Natural killer cell (primary cell): ENCODE data around the gene TUBG2. TPM values are rescaled to one million over a fixed set of nuclear protein-coding genes. Genes with fewer than 3 reads are reported as not detected.
"Not testable (repeated sequence)": the region's sequence is repeated elsewhere in the genome, so short reads cannot be mapped to it uniquely, and the experiment has no call there.

Experiments
- ATAC-seq, 3 donors: fragments of 150-1000 bp in 2 of 3; fragments of 200-7000 bp in 1 of 3; cut with Tn5 transposase; 1 replicate in 1 of 3; 2 replicates in 2 of 3; pipeline ENCODE4 v1.10.0; 2021; ENCODE audit warnings: mild to moderate bottlenecking in 2 of 3, moderate library complexity in 2 of 3
- DNase-seq, 2 donors: peaks; one replicate each; pipeline versions ENCODE4 v3.0.0 to v3.0.0-alpha.2; 2013 to 2021; ENCODE audit warnings: mixed read lengths in 1 of 2
- H3K27ac ChIP-seq: one replicate; pipeline ENCODE4 v1.5.1; 2013; ENCODE audit warnings: mild to moderate bottlenecking, low read length
- H3K27me3 ChIP-seq: one replicate; pipeline ENCODE4 v1.6.1; 2013; ENCODE audit warnings: low read length; ENCODE audit not compliant: control insufficient read depth, insufficient read depth
- H3K36me3 ChIP-seq: one replicate; pipeline ENCODE4 v1.6.1; 2013; ENCODE audit warnings: low read length; ENCODE audit not compliant: control insufficient read depth, insufficient read depth
- H3K4me1 ChIP-seq: one replicate; pipeline ENCODE4 v1.6.1; 2013; ENCODE audit warnings: low read length; ENCODE audit not compliant: control insufficient read depth, insufficient read depth
- H3K4me3 ChIP-seq: one replicate; pipeline ENCODE4 v1.5.1; 2013; ENCODE audit warnings: low read length
- H3K9me3 ChIP-seq: one replicate; pipeline ENCODE4 v1.6.1; 2013; ENCODE audit warnings: low read length; ENCODE audit not compliant: control insufficient read depth, insufficient read depth
- H3K27ac Mint-ChIP-seq, 2 donors: one replicate each; pipeline ENCODE4 v1.8.0; 2022; ENCODE audit warnings: mild to moderate bottlenecking in 2 of 2, mixed read lengths in 2 of 2, moderate library complexity in 1 of 2
- H3K27me3 Mint-ChIP-seq, 2 donors: one replicate each; pipeline ENCODE4 v1.8.0; 2022; ENCODE audit warnings: low read depth in 2 of 2, mixed read lengths in 2 of 2
- H3K36me3 Mint-ChIP-seq: one replicate; pipeline ENCODE4 v1.8.0; 2022; ENCODE audit warnings: mixed read lengths
- H3K4me1 Mint-ChIP-seq, 2 donors: one replicate each; pipeline ENCODE4 v1.8.0; 2022; ENCODE audit warnings: mixed read lengths in 2 of 2
- H3K4me3 Mint-ChIP-seq: one replicate; pipeline ENCODE4 v1.8.0; 2022; ENCODE audit warnings: mild to moderate bottlenecking, moderate library complexity, mixed read lengths
- H3K9me3 Mint-ChIP-seq, 2 donors: one replicate each; pipeline ENCODE4 v1.8.0; 2022; ENCODE audit warnings: mixed read lengths in 2 of 2
- WGBS: methylation state at CpG from one replicate; pipeline ENCODE4 v1.1.7; 2013; ENCODE audit warnings: missing lambda C conversion rate; ENCODE audit not compliant: insufficient coverage; 5-methylcytosine and 5-hydroxymethylcytosine counted together
- intact Hi-C: fragments of 100-400 bp; cut with micrococcal nuclease; formaldehyde crosslinking; loops from one replicate; pipeline ENCODE4 v1.14.2; 2022
- total RNA-seq, 4 donors: library from RNA; stranded (reverse); fragments of 120-200 nt in 1 of 4; gene quantifications; one replicate each; pipeline versions ENCODE4 v1.2.3 to v1.2.4, GENCODE V29; 2013 to 2022
- TF ChIP-seq, protein P1 (sequence below): fragments of 200-600 bp; IDR thresholded peaks from one replicate; pipeline ENCODE4 v1.8.0; 2022; ENCODE audit warnings: antibody characterized with exemption

Gene TUBG2
- total RNA-seq, 3 donors from 2014 or later (not counting 1 experiment from before 2014, with no cell fraction given): 7.8 to 14.2 (median 9.6) TPM

DNA sequence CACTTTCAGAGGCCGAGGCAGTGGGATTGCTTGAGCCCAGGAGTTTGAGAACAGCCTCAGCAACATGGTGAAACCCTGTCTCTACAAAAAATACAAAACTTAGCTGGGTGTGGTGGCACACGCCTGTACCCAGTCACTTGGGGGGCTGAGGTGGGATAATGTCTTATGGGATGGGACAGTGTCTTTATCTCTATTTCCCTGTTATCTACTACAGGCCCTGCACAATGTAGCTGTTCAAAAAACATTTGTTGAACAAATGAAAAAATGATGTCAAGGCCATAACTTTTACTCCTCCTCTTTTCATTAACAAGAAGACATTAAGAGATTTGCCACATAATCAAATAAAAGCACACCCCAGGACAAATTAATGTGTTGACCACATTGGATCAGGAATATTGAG lies 35.8 kb upstream of the TUBG2 start:
- Histone ChIP-seq H3K9me3 (no peaks in the 10 kb centered on the region), H3K4me1 (peaks cover 9% of the 10 kb centered on the region), H3K36me3 (no peaks in the 10 kb centered on the region), H3K27me3 (no peaks in the 10 kb centered on the region), H3K27ac (no peak overlapping the region), H3K4me3 (no peak overlapping the region)
- no peaks in the 10 kb centered on the region for H3K36me3 Mint-ChIP-seq
- intact Hi-C loops: no loop called here
- DNase-seq (no peak), ATAC-seq (no peak)
- peaks cover 7 to 8% of the 10 kb centered on the region in 2 donors for H3K4me1 Mint-ChIP-seq
- TF ChIP-seq, protein P1, sequence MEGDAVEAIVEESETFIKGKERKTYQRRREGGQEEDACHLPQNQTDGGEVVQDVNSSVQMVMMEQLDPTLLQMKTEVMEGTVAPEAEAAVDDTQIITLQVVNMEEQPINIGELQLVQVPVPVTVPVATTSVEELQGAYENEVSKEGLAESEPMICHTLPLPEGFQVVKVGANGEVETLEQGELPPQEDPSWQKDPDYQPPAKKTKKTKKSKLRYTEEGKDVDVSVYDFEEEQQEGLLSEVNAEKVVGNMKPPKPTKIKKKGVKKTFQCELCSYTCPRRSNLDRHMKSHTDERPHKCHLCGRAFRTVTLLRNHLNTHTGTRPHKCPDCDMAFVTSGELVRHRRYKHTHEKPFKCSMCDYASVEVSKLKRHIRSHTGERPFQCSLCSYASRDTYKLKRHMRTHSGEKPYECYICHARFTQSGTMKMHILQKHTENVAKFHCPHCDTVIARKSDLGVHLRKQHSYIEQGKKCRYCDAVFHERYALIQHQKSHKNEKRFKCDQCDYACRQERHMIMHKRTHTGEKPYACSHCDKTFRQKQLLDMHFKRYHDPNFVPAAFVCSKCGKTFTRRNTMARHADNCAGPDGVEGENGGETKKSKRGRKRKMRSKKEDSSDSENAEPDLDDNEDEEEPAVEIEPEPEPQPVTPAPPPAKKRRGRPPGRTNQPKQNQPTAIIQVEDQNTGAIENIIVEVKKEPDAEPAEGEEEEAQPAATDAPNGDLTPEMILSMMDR: no peak
- no peak overlapping the region for H3K27ac Mint-ChIP-seq
- H3K27me3 Mint-ChIP-seq: no peaks in the 10 kb centered on the region
- WGBS: 94% methylated on average over 1 of the region's 2 CpGs
- no peaks in the 10 kb centered on the region for H3K9me3 Mint-ChIP-seq
- no peak overlapping the region for H3K4me3 Mint-ChIP-seq

DNA sequence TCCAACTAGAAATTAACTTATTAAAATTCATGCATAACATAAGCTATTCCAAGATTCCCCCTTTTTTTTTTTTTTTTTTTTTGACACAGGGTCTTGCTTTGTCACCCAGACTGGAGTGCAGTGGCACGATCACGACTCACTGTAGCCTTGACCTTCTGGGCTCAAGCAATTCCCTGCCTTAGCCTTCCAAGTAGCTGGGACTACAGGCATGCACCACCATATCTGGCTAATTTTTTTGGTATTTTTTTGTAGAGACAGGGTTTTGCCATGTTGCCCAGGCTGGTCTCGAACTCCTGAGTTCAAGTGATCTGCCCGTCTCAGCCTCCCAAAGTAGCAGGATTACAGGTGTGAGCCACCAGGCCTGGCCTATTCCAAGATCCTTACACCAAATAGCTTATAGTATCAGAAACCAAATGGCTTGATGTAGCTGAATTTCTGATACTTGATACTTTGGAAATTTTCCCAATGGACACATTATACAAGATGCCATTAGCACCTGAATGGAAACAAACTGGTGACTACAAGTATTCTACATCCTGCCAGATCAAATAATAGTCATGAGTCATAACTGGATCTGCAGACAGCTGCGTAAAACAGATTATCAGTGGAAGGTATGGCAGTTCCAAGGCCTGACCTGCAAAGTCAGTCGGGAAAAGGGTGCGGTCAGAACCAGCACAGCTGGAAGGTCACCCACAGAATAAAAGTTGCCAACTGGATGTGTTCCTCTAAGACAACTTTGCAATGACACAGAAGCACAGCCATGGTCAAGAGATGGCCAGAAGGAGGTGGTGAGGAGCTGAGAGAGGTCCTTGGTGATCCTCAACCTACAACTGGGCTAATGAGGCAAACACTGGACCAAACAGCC lies 35.1 kb upstream of the TUBG2 start:
- Histone ChIP-seq H3K27me3 (no peaks in the 10 kb centered on the region), H3K4me1 (peaks cover 2% of the 10 kb centered on the region), H3K9me3 (no peaks in the 10 kb centered on the region), H3K36me3 (no peaks in the 10 kb centered on the region), H3K27ac (no peak overlapping the region), H3K4me3 (no peak overlapping the region)
- no peaks in the 10 kb centered on the region for H3K36me3 Mint-ChIP-seq
- 94% methylated on average over 7 of the region's 7 CpGs for WGBS
- DNase-seq: no peak
- H3K4me3 Mint-ChIP-seq: no peak overlapping the region
- TF ChIP-seq, protein P1: no peak
- ATAC-seq: no peak
- H3K27ac Mint-ChIP-seq: no peak overlapping the region
- H3K4me1 Mint-ChIP-seq: peaks cover under 1 to 1% of the 10 kb centered on the region in 2 donors
- no peaks in the 10 kb centered on the region for H3K9me3 Mint-ChIP-seq
- intact Hi-C loops: no loop called here
- H3K27me3 Mint-ChIP-seq: no peaks in the 10 kb centered on the region

- H3K27me3 Mint-ChIP-seq, ATAC-seq, H3K4me3 ChIP-seq, intact Hi-C loops, H3K27ac ChIP-seq, H3K9me3 Mint-ChIP-seq, H3K4me1 ChIP-seq, H3K36me3 ChIP-seq, DNase-seq, H3K27me3 ChIP-seq, H3K27ac Mint-ChIP-seq, H3K36me3 Mint-ChIP-seq, H3K4me3 Mint-ChIP-seq, H3K9me3 ChIP-seq, H3K4me1 Mint-ChIP-seq: not testable (repeated sequence)
- WGBS: 96% methylated on average over 4 of the region's 6 CpGs
Observed at GRCh38 chr17:42627032-42627764, 31.9 kb upstream of the TUBG2 start.

DNA sequence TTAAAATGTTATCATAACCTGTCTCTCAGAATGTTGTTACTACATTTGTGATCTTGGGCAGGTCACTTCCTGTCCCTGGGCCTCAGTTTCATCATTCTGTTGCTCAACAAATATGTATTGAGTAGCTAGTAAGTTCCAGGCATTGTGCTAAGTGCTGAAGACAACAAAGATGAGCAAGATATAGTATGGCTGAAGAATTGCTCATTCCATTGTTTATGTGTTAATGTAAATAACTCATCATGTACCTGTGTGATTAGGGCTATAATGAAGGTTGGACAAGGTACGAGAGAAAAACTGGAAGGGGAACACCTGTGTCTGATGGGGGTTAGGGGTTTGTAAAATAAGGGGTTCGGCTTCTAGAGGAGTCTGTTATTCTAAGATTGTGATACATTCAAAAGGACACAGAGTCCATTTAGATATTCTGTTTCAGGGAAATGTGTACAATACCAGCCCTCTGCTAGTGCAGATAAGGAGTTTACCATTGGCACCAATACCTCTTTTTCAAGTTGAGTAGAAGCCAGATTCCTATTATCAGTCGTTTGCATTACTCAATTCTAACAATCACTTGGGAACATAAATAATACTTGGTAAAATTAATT lies 29.6 kb upstream of the TUBG2 start:
- DNase-seq: no peak
- no peak overlapping the region for H3K4me3 Mint-ChIP-seq
- H3K9me3 Mint-ChIP-seq: no peaks in the 10 kb centered on the region
- Histone ChIP-seq H3K27ac (no peak overlapping the region), H3K9me3 (no peaks in the 10 kb centered on the region), H3K27me3 (no peaks in the 10 kb centered on the region), H3K4me1 (no peaks in the 10 kb centered on the region), H3K36me3 (no peaks in the 10 kb centered on the region), H3K4me3 (no peak overlapping the region)
- H3K36me3 Mint-ChIP-seq: no peaks in the 10 kb centered on the region
- H3K27ac Mint-ChIP-seq: no peak overlapping the region
- intact Hi-C loops: no loop called here
- H3K4me1 Mint-ChIP-seq: no peaks in the 10 kb centered on the region
- TF ChIP-seq, protein P1: no peak
- H3K27me3 Mint-ChIP-seq: no peaks in the 10 kb centered on the region
- ATAC-seq: no peak
- WGBS: 98% methylated on average over 2 of the region's 3 CpGs
